ENCODE results near the gene DBI. TPM values are rescaled to one million over a fixed set of nuclear protein-coding genes. Genes with fewer than 3 reads are reported as not detected.
A peak's percentile ranks its signal among the peaks of the same experiment; 100 is the strongest.

The DBI gene
- 46.8 TPM for total RNA-seq

DNA sequence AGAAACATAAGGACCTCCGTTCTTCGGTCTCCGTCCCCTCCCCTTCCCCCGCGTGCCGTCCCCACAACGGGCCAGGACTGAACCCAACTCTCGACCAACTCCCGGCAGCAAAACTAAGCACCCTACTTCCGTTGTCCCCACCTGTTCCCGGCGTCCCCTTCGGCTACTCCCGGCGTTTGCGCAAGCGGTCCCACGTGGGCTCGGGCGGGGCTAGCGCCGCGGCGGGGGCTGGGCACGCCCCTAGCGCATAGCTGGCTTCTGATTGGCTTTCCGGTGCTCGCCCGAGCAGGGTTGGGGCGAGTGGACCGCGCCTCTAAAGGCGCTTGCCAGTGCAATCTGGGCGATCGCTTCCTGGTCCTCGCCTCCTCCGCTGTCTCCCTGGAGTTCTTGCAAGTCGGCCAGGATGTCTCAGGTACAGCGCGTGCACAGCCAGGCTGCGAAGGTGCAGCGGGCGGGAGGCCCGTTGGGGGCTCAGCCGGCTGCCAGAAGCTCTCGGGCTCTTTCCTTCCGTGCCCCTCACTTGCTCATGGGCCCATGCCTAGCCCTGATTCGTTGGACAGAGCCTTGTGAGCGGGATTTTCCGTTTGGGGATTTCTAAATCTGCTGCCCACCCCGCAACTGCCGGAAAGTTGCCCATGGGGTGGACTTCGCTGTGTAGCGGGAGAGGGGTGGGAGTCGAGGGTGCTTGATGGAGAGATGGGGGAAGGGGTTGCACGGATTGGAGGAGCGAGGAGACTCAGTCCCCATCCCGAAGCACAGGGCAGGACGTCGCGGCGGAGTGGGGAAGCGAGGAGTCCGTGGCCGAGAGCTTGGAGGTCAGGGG, at the start of gene DBI, which contains the start of gene C2orf76:
DBI (plus strand) TSS at position 329 of the 823 bp plus-strand sequence; CDS start at position 404, 75 bp downstream.
C2orf76 (minus strand) TSS at position 186 of the 823 bp plus-strand sequence. CDS start 26,875 bp downstream, outside the sequence.
- Histone ChIP-seq H3K4me3 (ENCODE audit: low read length) (peak within 1 kb of the TSS; percentile 87), H3K9me3 (ENCODE audit: low read depth, low read length) (no peaks in the 10 kb centered on the region), H3K4me1 (ENCODE audit: insufficient read depth, low read length) (peaks cover 46% of the 10 kb centered on the region), H3K27me3 (ENCODE audit: insufficient read depth, low read length) (no peaks in the 10 kb centered on the region)

- Histone ChIP-seq H3K4me1 (ENCODE audit: insufficient read depth, low read length) (no peaks in the 10 kb centered on the region), H3K4me3 (ENCODE audit: low read length) (no peak overlapping the region), H3K27me3 (ENCODE audit: insufficient read depth, low read length) (no peaks in the 10 kb centered on the region)
These were observed 49.2 kb upstream of the DBI start for GRCh38 chr2:119317554-119317953.

GRCh38 chr2:119319593-119319992, 47.2 kb upstream of the DBI start:
- Histone ChIP-seq H3K9me3 (ENCODE audit: low read depth, low read length) (no peaks in the 10 kb centered on the region), H3K4me1 (ENCODE audit: insufficient read depth, low read length) (no peaks in the 10 kb centered on the region), H3K4me3 (ENCODE audit: low read length) (no peak overlapping the region), H3K27me3 (ENCODE audit: insufficient read depth, low read length) (no peaks in the 10 kb centered on the region)

More at GRCh38 chr2:119317554-119317953, 49.2 kb upstream of the DBI start:
- no peaks in the 10 kb centered on the region for H3K9me3 ChIP-seq (ENCODE audit: low read depth, low read length)

- H3K27me3 ChIP-seq (ENCODE audit: insufficient read depth, low read length), result no peaks in the 10 kb centered on the region
- H3K9me3 ChIP-seq (ENCODE audit: low read depth, low read length), result no peaks in the 10 kb centered on the region
- peaks cover 3% of the 10 kb centered on the region for H3K4me1 ChIP-seq (ENCODE audit: insufficient read depth, low read length)
- H3K4me3 ChIP-seq (ENCODE audit: low read length), result no peak overlapping the region
These were observed 43.3 kb upstream of the DBI start for GRCh38 chr2:119323459-119323858.

DNA sequence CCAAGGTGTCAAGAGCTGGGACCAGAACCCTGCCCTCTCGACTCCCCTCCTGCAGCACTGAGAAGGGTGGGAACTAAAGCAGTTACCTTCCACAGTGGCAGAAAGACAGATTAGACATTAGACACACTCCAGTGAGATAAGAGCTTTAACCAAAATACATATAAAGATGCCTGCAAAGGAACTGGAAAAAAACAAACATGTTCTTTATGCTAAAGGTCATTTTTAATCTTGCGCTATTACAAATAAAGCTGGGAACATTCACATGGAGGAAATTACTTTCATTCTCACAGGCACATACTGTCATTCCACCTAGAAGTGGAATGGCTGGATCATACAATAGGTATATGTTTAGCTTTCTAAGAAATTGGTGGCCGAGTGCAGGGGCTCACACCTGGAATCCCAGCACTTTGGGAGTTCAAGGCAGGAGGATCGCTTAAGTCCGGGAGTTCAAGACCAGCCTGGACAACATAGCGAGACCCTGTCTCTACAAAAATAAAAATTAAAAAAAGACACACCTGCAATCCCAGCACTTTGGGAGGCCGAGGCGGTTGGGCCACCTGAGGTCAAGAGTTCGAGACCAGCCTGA, 42.0 kb upstream of the DBI start:
- no peaks in the 10 kb centered on the region for H3K9me3 ChIP-seq (ENCODE audit: low read depth, low read length)
- H3K27me3 ChIP-seq (ENCODE audit: insufficient read depth, low read length), result no peaks in the 10 kb centered on the region
- H3K4me1 ChIP-seq (ENCODE audit: insufficient read depth, low read length), result peaks cover 3% of the 10 kb centered on the region
- no peak overlapping the region for H3K4me3 ChIP-seq (ENCODE audit: low read length)

- H3K4me3 ChIP-seq (ENCODE audit: low read length), result no peak overlapping the region
- H3K9me3 ChIP-seq (ENCODE audit: low read depth, low read length), result no peaks in the 10 kb centered on the region
- H3K27me3 ChIP-seq (ENCODE audit: insufficient read depth, low read length), result no peaks in the 10 kb centered on the region
These were observed 39.8 kb upstream of the DBI start for GRCh38 chr2:119326938-119327337.

GRCh38 chr2:119327431-119327830, 39.3 kb upstream of the DBI start:
- H3K4me1 ChIP-seq (ENCODE audit: insufficient read depth, low read length), result peaks cover 3% of the 10 kb centered on the region
- no peaks in the 10 kb centered on the region for H3K27me3 ChIP-seq (ENCODE audit: insufficient read depth, low read length)
- H3K9me3 ChIP-seq (ENCODE audit: low read depth, low read length), result no peaks in the 10 kb centered on the region
- no peak overlapping the region for H3K4me3 ChIP-seq (ENCODE audit: low read length)

More at GRCh38 chr2:119326938-119327337, 39.8 kb upstream of the DBI start:
- peaks cover 3% of the 10 kb centered on the region for H3K4me1 ChIP-seq (ENCODE audit: insufficient read depth, low read length)

DNA sequence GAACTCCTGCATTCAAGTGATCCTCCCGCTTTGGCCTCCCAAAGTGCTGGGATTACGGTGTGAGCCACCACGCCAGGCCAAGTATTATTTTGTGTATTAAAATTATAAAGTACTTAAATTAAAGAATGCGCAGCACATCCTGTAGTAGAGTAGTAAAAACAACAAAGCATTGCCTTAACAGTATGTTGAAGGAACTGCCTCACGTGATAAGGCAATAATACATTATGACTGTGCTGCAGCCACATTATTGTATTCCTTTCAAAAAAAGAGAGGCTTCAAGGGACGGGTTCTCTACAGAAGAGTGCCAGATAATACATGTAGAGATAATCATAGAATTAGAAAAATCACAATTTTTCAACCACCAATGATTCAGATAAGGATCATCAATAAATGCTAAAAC, 33.8 kb upstream of the DBI start:
- no peaks in the 10 kb centered on the region for H3K9me3 ChIP-seq (ENCODE audit: low read depth, low read length)
- peaks cover 5% of the 10 kb centered on the region for H3K4me1 ChIP-seq (ENCODE audit: insufficient read depth, low read length)
- no peak overlapping the region for H3K4me3 ChIP-seq (ENCODE audit: low read length)
- H3K27me3 ChIP-seq (ENCODE audit: insufficient read depth, low read length), result no peaks in the 10 kb centered on the region

GRCh38 chr2:119333360-119333759, 33.4 kb upstream of the DBI start:
- H3K9me3 ChIP-seq (ENCODE audit: low read depth, low read length), result no peaks in the 10 kb centered on the region
- H3K4me1 ChIP-seq (ENCODE audit: insufficient read depth, low read length), result peaks cover 9% of the 10 kb centered on the region
- H3K4me3 ChIP-seq (ENCODE audit: low read length), result no peak overlapping the region
- H3K27me3 ChIP-seq (ENCODE audit: insufficient read depth, low read length), result no peaks in the 10 kb centered on the region

- peaks cover 14% of the 10 kb centered on the region for H3K4me1 ChIP-seq (ENCODE audit: insufficient read depth, low read length)
- H3K4me3 ChIP-seq (ENCODE audit: low read length), result no peak overlapping the region
- H3K9me3 ChIP-seq (ENCODE audit: low read depth, low read length), result no peaks in the 10 kb centered on the region
- H3K27me3 ChIP-seq (ENCODE audit: insufficient read depth, low read length), result no peaks in the 10 kb centered on the region
These were observed 32.9 kb upstream of the DBI start for GRCh38 chr2:119333833-119334232.

- no peak overlapping the region for H3K4me3 ChIP-seq (ENCODE audit: low read length)
- H3K27me3 ChIP-seq (ENCODE audit: insufficient read depth, low read length), result no peaks in the 10 kb centered on the region
- peaks cover 26% of the 10 kb centered on the region for H3K4me1 ChIP-seq (ENCODE audit: insufficient read depth, low read length)
- no peaks in the 10 kb centered on the region for H3K9me3 ChIP-seq (ENCODE audit: low read depth, low read length)
These were observed 29.0 kb upstream of the DBI start for GRCh38 chr2:119337749-119338148.

- H3K27me3 ChIP-seq (ENCODE audit: insufficient read depth, low read length), result no peaks in the 10 kb centered on the region
- no peak overlapping the region for H3K4me3 ChIP-seq (ENCODE audit: low read length)
- H3K9me3 ChIP-seq (ENCODE audit: low read depth, low read length), result no peaks in the 10 kb centered on the region
- H3K4me1 ChIP-seq (ENCODE audit: insufficient read depth, low read length), result peaks cover 26% of the 10 kb centered on the region
These were observed 28.5 kb upstream of the DBI start for GRCh38 chr2:119338272-119338671.

GRCh38 chr2:119338826-119339561, 27.8 kb upstream of the DBI start:
- Histone ChIP-seq H3K4me1 (ENCODE audit: insufficient read depth, low read length) (peaks cover 26% of the 10 kb centered on the region), H3K9me3 (ENCODE audit: low read depth, low read length) (no peaks in the 10 kb centered on the region), H3K27me3 (ENCODE audit: insufficient read depth, low read length) (no peaks in the 10 kb centered on the region), H3K4me3 (ENCODE audit: low read length) (no peak overlapping the region)

- no peaks in the 10 kb centered on the region for H3K9me3 ChIP-seq (ENCODE audit: low read depth, low read length)
- no peak overlapping the region for H3K4me3 ChIP-seq (ENCODE audit: low read length)
These were observed 27.2 kb upstream of the DBI start for GRCh38 chr2:119339562-119339923.

DNA sequence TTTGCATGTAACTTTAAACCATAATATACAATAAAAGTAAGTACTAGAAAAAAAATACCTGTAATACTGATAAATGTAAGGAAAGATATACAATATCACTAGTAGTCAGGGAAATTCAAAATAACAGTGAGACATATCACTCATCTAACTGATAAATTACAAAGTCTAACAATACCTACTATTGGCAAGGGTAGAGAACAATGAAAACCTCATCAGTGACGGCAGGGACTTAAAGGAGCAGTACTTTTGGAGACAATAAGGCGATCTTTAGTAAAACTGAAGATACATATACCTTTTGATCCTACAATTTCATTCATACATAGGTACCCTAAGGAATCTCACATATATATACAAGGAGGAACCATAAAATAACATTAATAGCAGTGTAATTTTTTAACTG, 25.1 kb upstream of the DBI start:
- Histone ChIP-seq H3K4me1 (ENCODE audit: insufficient read depth, low read length) (peaks cover 26% of the 10 kb centered on the region), H3K4me3 (ENCODE audit: low read length) (no peak overlapping the region), H3K27me3 (ENCODE audit: insufficient read depth, low read length) (no peaks in the 10 kb centered on the region), H3K9me3 (ENCODE audit: low read depth, low read length) (no peaks in the 10 kb centered on the region)

More at GRCh38 chr2:119339562-119339923, 27.2 kb upstream of the DBI start:
- no peaks in the 10 kb centered on the region for H3K27me3 ChIP-seq (ENCODE audit: insufficient read depth, low read length)
- H3K4me1 ChIP-seq (ENCODE audit: insufficient read depth, low read length), result peaks cover 26% of the 10 kb centered on the region
